K562 (cell line): Measurements from ENCODE around the gene COX19. TPM values are rescaled to one million over a fixed set of nuclear protein-coding genes. Genes with fewer than 3 reads are reported as not detected.

ENCODE experiments used
- ATF4 ChIP-seq: fragments of 450-650 bp; formaldehyde crosslinking; IDR thresholded peaks from 2 replicates; pipeline ENCODE4 v1.4.0; 2022; ENCODE audit warnings: mild to moderate bottlenecking, moderate library complexity
- CBX5 ChIP-seq: IDR thresholded peaks from 2 replicates; pipeline ENCODE4 v1.6.1; 2014; ENCODE audit warnings: low read depth, borderline replicate concordance
- CBX8 ChIP-seq: fragments of 200-600 bp; sonication (generic); IDR thresholded peaks from 2 replicates; pipeline ENCODE4 v1.6.1; 2012; ENCODE audit warnings: borderline replicate concordance, mixed run types, low read depth, mild to moderate bottlenecking, moderate library complexity, mixed read lengths, low read length, control low read depth, inconsistent platforms; ENCODE audit not compliant: poor library complexity, severe bottlenecking; ENCODE audit errors: extremely low read depth
- CUX1 ChIP-seq: fragments of 200-800 bp; sonication (Bioruptor generic); IDR thresholded peaks from 2 replicates; pipeline ENCODE4 v1.6.1; 2016; ENCODE audit warnings: missing genetic modification characterization, missing compliant biosample characterization
- EZH2 ChIP-seq: IDR thresholded peaks from 2 replicates; pipeline ENCODE4 v1.6.1; 2012; ENCODE audit warnings: low read depth, mild to moderate bottlenecking, inconsistent platforms, low read length, borderline replicate concordance
- HES1 ChIP-seq: fragments of 450-650 bp; IDR thresholded peaks from 2 replicates; pipeline ENCODE4 v1.6.1; 2016; ENCODE audit warnings: low read depth, mild to moderate bottlenecking, moderate library complexity
- KDM5B ChIP-seq: fragments of 200-600 bp; sonication (generic); IDR thresholded peaks from 2 replicates; pipeline ENCODE4 v1.6.1; 2012; ENCODE audit warnings: low read depth, mild to moderate bottlenecking, moderate library complexity, low read length, control low read depth, inconsistent platforms; ENCODE audit not compliant: insufficient replicate concordance
- LARP7 ChIP-seq: fragments of 450-650 bp; IDR thresholded peaks from 2 replicates; pipeline ENCODE4 v1.6.1; 2016
- MECOM ChIP-seq: fragments of 250-450 bp; sonication (Bioruptor Pico); IDR thresholded peaks from 2 replicates; pipeline ENCODE4 v1.8.0; 2022; ENCODE audit warnings: inconsistent platforms
- NFIX ChIP-seq: fragments of 250-450 bp; sonication (Bioruptor Pico); IDR thresholded peaks from 2 replicates; pipeline ENCODE4 v1.4.0; 2020; ENCODE audit warnings: low read depth, mild to moderate bottlenecking, moderate library complexity
- PCBP1 ChIP-seq: fragments of 200-400 bp; formaldehyde crosslinking; IDR thresholded peaks from 2 replicates; pipeline ENCODE4 v1.6.1; 2018; ENCODE audit warnings: mild to moderate bottlenecking, low read depth, low read length; ENCODE audit not compliant: poor library complexity, severe bottlenecking
- POLR2B ChIP-seq: fragments of 450-650 bp; IDR thresholded peaks from 2 replicates; pipeline ENCODE4 v1.6.1; 2018; ENCODE audit warnings: low read depth; ENCODE audit not compliant: partially characterized antibody
- SREBF2 ChIP-seq: sonication (generic); formaldehyde crosslinking; IDR thresholded peaks from 2 replicates; pipeline ENCODE4 v1.4.0; 2020; ENCODE audit warnings: mild to moderate bottlenecking, missing genetic modification reagents
- ZBTB33 ChIP-seq: sonication (generic); formaldehyde crosslinking; IDR thresholded peaks from 2 replicates; pipeline ENCODE4 v1.8.1; 2023; ENCODE audit warnings: mild to moderate bottlenecking, missing genetic modification reagents
- polyA plus RNA-seq, 8 experiments: library from polyadenylated mRNA; depleted of rRNA in 4 of 8; stranded (reverse) in 5 of 8; unstranded in 3 of 8; fragments of >200 nt; fragmentation: Nextera tagmentation in 2 of 8; fragmentation: Illumina TruSeq in 1 of 8; extraction: Ambion mirVana in 2 of 8; extraction: Trizol in 1 of 8; gene quantifications; 2 replicates each; pipeline versions ENCODE4 v1.2.1 to v1.2.3, GENCODE V29; 2011 to 2014; ENCODE audit warnings: inconsistent platforms in 1 of 8, missing spikeins in 1 of 8
- total RNA-seq, 7 experiments: library from RNA; depleted of rRNA in 6 of 7; stranded (reverse); fragments of >200 nt in 6 of 7; fragmentation: Illumina TruSeq in 2 of 7; extraction: Trizol in 2 of 7; gene quantifications; 2 replicates each; pipeline versions ENCODE4 v1.2.1 to v1.2.3, GENCODE V29; 2011 to 2021; ENCODE audit warnings: low replicate concordance in 1 of 7
- TF ChIP-seq, protein P1 (sequence below): sonication (generic); formaldehyde crosslinking; IDR thresholded peaks from 2 replicates; pipeline ENCODE4 v1.8.1; 2023; ENCODE audit warnings: mild to moderate bottlenecking, missing genetic modification reagents

Gene COX19
- total and polyA plus RNA-seq, 9 of the 15 experiments (the other 6 are each of a cell fraction or from before 2014, with no cell fraction given), result 5.2 to 10.5 (median 7.9) TPM

DNA sequence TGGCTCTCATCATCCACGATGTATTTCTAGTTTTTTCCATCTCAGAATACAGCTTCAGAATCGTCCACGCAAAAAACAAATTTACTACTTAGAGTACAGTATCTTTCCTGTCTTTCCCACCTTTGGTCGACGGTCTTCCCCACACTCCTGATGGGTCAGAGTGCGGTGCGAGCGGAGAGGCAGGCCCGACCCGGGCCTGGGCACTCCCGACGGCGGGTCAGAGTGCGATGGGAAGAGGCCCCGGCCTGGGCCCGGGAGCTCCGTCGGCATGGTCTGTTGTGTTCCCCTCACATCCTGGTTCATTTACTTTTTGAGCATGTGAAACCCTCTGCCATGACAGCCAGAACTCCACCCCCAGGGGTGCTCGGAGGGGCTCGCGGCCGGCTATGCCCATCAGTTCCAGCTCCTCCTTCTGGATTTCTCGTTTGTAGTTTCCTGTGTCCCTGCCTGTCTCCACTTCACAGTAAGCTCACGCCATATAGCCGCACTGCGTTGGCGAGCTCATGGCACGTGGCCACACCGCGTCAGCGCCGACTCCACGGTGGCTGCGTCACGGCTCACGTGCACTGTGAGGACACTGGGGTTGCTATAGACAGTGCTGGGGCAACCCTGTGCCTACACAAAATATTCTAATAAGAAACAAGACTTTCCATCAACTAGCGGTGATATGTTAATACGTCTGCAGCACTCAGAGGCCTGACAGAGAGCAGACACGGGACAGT lies 7.8 kb downstream of the COX19 start (continued):
- TF ChIP-seq SREBF2 (CRISPR knock-in tag), result no peak
- peak; percentile 22 for TF ChIP-seq POLR2B
- TF ChIP-seq CBX5, result no peak
- TF ChIP-seq, protein P1, sequence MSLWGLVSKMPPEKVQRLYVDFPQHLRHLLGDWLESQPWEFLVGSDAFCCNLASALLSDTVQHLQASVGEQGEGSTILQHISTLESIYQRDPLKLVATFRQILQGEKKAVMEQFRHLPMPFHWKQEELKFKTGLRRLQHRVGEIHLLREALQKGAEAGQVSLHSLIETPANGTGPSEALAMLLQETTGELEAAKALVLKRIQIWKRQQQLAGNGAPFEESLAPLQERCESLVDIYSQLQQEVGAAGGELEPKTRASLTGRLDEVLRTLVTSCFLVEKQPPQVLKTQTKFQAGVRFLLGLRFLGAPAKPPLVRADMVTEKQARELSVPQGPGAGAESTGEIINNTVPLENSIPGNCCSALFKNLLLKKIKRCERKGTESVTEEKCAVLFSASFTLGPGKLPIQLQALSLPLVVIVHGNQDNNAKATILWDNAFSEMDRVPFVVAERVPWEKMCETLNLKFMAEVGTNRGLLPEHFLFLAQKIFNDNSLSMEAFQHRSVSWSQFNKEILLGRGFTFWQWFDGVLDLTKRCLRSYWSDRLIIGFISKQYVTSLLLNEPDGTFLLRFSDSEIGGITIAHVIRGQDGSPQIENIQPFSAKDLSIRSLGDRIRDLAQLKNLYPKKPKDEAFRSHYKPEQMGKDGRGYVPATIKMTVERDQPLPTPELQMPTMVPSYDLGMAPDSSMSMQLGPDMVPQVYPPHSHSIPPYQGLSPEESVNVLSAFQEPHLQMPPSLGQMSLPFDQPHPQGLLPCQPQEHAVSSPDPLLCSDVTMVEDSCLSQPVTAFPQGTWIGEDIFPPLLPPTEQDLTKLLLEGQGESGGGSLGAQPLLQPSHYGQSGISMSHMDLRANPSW (CRISPR knock-in tag), result no peak
- no peak for TF ChIP-seq NFIX (CRISPR knock-in tag)
- TF ChIP-seq ATF4 (CRISPR knock-in tag), result no peak
- no peak for TF ChIP-seq KDM5B
- TF ChIP-seq PCBP1, result no peak
- TF ChIP-seq ZBTB33 (CRISPR knock-in tag), result 0 out of 2 replicates have a peak, but pooled peaks have one; percentile 21
- no peak for TF ChIP-seq HES1
- no peak for TF ChIP-seq LARP7
- no peak for TF ChIP-seq CUX1 (CRISPR knock-in tag)
- TF ChIP-seq MECOM (CRISPR knock-in tag), result no peak
- no peak for TF ChIP-seq EZH2
- no peak for TF ChIP-seq CBX8
